WTC11 (cell line): ENCODE data around the gene MID1IP1. TPM values are rescaled to one million over a fixed set of nuclear protein-coding genes. Genes with fewer than 3 reads are reported as not detected.

Source experiments
- ATAC-seq: fragments of 200-7000 bp; cut with Tn5 transposase; 2 replicates; pipeline ENCODE4 v1.10.0; 2021; ENCODE audit warnings: mild to moderate bottlenecking, moderate library complexity
- CTCF ChIA-PET: fragments of 300-600 bp; sonication (Branson Sonifier 250); formaldehyde crosslinking; loops from one replicate; lab custom pipeline; 2021; ENCODE audit warnings: antibody characterized with exemption; lab: Charles Lee
- POLR2A ChIA-PET: fragments of 350-600 bp; sonication (Branson Sonifier 250); formaldehyde crosslinking; loops from one replicate; lab custom pipeline; 2021; ENCODE audit warnings: antibody characterized with exemption; lab: Charles Lee
- DNase-seq: peaks from one replicate; pipeline ENCODE4 v3.0.0; 2021; ENCODE audit warnings: low spot score
- H3K27ac Mint-ChIP-seq: 2 replicates; pipeline ENCODE4 v1.8.0; 2021; ENCODE audit warnings: mixed read lengths
- H3K27me3 Mint-ChIP-seq: 2 replicates; pipeline ENCODE4 v1.8.0; 2021; ENCODE audit warnings: low read depth, mild to moderate bottlenecking, moderate library complexity, mixed read lengths
- H3K36me3 Mint-ChIP-seq: 2 replicates; pipeline ENCODE4 v1.8.0; 2021; ENCODE audit warnings: mixed read lengths
- H3K4me1 Mint-ChIP-seq: 2 replicates; pipeline ENCODE4 v1.8.0; 2022; ENCODE audit warnings: mixed read lengths
- H3K4me3 Mint-ChIP-seq: 2 replicates; pipeline ENCODE4 v1.8.0; 2021; ENCODE audit warnings: mild to moderate bottlenecking, moderate library complexity, mixed read lengths
- H3K9me3 Mint-ChIP-seq: 2 replicates; pipeline ENCODE4 v1.8.0; 2021; ENCODE audit warnings: mixed read lengths
- CTCF ChIP-seq: fragments of 200-600 bp; IDR thresholded peaks from 2 replicates; pipeline ENCODE4 v1.8.0; 2022; ENCODE audit warnings: antibody characterized with exemption
- HMGXB4 ChIP-seq: sonication (generic); formaldehyde crosslinking; IDR thresholded peaks from 2 replicates; pipeline ENCODE4 v1.8.1; 2023; ENCODE audit warnings: mild to moderate bottlenecking, moderate library complexity, missing genetic modification reagents
- IRF1 ChIP-seq: sonication (generic); formaldehyde crosslinking; IDR thresholded peaks from 2 replicates; pipeline ENCODE4 v1.8.0; 2023; ENCODE audit warnings: missing genetic modification reagents
- MAX ChIP-seq: sonication (generic); formaldehyde crosslinking; IDR thresholded peaks from 2 replicates; pipeline ENCODE4 v1.8.0; 2022; ENCODE audit warnings: mild to moderate bottlenecking, missing genetic modification reagents
- MLX ChIP-seq: sonication (generic); formaldehyde crosslinking; IDR thresholded peaks from 2 replicates; pipeline ENCODE4 v1.8.1; 2023; ENCODE audit warnings: mild to moderate bottlenecking, missing genetic modification reagents, moderate library complexity
- NFYB ChIP-seq: sonication (generic); formaldehyde crosslinking; conservative IDR thresholded peaks from 2 replicates; pipeline ENCODE4 v1.8.0; 2022; ENCODE audit warnings: low read depth, missing genetic modification reagents
- NR2C2 ChIP-seq: sonication (generic); formaldehyde crosslinking; IDR thresholded peaks from 2 replicates; pipeline ENCODE4 v1.8.0; 2022; ENCODE audit warnings: mild to moderate bottlenecking, missing genetic modification reagents
- PRDM15 ChIP-seq: sonication (generic); formaldehyde crosslinking; IDR thresholded peaks from 2 replicates; pipeline ENCODE4 v1.8.0; 2022; ENCODE audit warnings: missing genetic modification reagents
- SMAD4 ChIP-seq: sonication (generic); formaldehyde crosslinking; IDR thresholded peaks from 2 replicates; pipeline ENCODE4 v1.8.0; 2022; ENCODE audit warnings: mild to moderate bottlenecking, missing genetic modification reagents
- TEAD1 ChIP-seq: sonication (generic); formaldehyde crosslinking; IDR thresholded peaks from 2 replicates; pipeline ENCODE4 v1.8.0; 2022; ENCODE audit warnings: mild to moderate bottlenecking, missing genetic modification reagents
- USF1 ChIP-seq: sonication (generic); formaldehyde crosslinking; IDR thresholded peaks from 2 replicates; pipeline ENCODE4 v1.8.0; 2022; ENCODE audit warnings: mild to moderate bottlenecking, missing genetic modification reagents
- ZBTB43 ChIP-seq: sonication (generic); formaldehyde crosslinking; IDR thresholded peaks from 2 replicates; pipeline ENCODE4 v1.8.1; 2023; ENCODE audit warnings: mild to moderate bottlenecking, missing genetic modification reagents
- ZNF512 ChIP-seq: sonication (generic); formaldehyde crosslinking; IDR thresholded peaks from 2 replicates; pipeline ENCODE4 v1.8.1; 2022; ENCODE audit warnings: missing genetic modification reagents, borderline replicate concordance
- ZSCAN18 ChIP-seq: fragments of 250-450 bp; sonication (Bioruptor Pico); IDR thresholded peaks from 2 replicates; pipeline ENCODE4 v2.1.2; 2022; ENCODE audit warnings: mild to moderate bottlenecking, moderate library complexity
- total RNA-seq: library from RNA; stranded (reverse); gene quantifications from 3 replicates; pipeline ENCODE4 v1.2.3, GENCODE V29; 2021

MID1IP1 gene
- total RNA-seq, 1 experiment from 2014 or later, result 118 TPM

- ChIA-PET CTCF (no interaction called here), POLR2A (no interaction called here)
- H3K4me1 Mint-ChIP-seq, result no peaks in the 10 kb centered on the region
- H3K4me3 Mint-ChIP-seq, result no peak overlapping the region
- H3K9me3 Mint-ChIP-seq, result no peaks in the 10 kb centered on the region
- H3K27me3 Mint-ChIP-seq, result no peaks in the 10 kb centered on the region
- H3K27ac Mint-ChIP-seq, result no peak overlapping the region
- TF ChIP-seq IRF1 (no peak), PRDM15 (CRISPR knock-in tag) (no peak), CTCF (no peak), HMGXB4 (no peak), ZNF512 (CRISPR knock-in tag) (no peak), MAX (CRISPR knock-in tag) (no peak), NFYB (CRISPR knock-in tag) (no peak), ZBTB43 (no peak), MLX (CRISPR knock-in tag) (no peak), SMAD4 (CRISPR knock-in tag) (no peak), TEAD1 (CRISPR knock-in tag) (no peak), USF1 (CRISPR knock-in tag) (no peak)
- H3K36me3 Mint-ChIP-seq, result no peaks in the 10 kb centered on the region
- DNase-seq (no peak), ATAC-seq (no peak)
These were observed 31.1 kb upstream of the MID1IP1 start for GRCh38 chrX:38770152-38770551.

- H3K4me3 Mint-ChIP-seq, result no peak overlapping the region
- no peaks in the 10 kb centered on the region for H3K27me3 Mint-ChIP-seq
- H3K4me1 Mint-ChIP-seq, result no peaks in the 10 kb centered on the region
- no peak for DNase-seq
- H3K27ac Mint-ChIP-seq, result no peak overlapping the region
- ChIA-PET POLR2A (no interaction called here), CTCF (no interaction called here)
- ATAC-seq, result no peak
- H3K9me3 Mint-ChIP-seq, result peaks cover 3% of the 10 kb centered on the region
- H3K36me3 Mint-ChIP-seq, result no peaks in the 10 kb centered on the region
- TF ChIP-seq NR2C2 (CRISPR knock-in tag) (no peak), TEAD1 (CRISPR knock-in tag) (no peak), ZBTB43 (no peak), PRDM15 (CRISPR knock-in tag) (no peak), ZSCAN18 (no peak)
These were observed 27.0 kb upstream of the MID1IP1 start for GRCh38 chrX:38774249-38774648.
